ENCODE results near the gene ISG20.

GRCh38 chr15:88621789-88622604 lies 16.8 kb upstream of the ISG20 start:
- TF ChIP-seq, protein P1, sequence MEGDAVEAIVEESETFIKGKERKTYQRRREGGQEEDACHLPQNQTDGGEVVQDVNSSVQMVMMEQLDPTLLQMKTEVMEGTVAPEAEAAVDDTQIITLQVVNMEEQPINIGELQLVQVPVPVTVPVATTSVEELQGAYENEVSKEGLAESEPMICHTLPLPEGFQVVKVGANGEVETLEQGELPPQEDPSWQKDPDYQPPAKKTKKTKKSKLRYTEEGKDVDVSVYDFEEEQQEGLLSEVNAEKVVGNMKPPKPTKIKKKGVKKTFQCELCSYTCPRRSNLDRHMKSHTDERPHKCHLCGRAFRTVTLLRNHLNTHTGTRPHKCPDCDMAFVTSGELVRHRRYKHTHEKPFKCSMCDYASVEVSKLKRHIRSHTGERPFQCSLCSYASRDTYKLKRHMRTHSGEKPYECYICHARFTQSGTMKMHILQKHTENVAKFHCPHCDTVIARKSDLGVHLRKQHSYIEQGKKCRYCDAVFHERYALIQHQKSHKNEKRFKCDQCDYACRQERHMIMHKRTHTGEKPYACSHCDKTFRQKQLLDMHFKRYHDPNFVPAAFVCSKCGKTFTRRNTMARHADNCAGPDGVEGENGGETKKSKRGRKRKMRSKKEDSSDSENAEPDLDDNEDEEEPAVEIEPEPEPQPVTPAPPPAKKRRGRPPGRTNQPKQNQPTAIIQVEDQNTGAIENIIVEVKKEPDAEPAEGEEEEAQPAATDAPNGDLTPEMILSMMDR (IDR thresholded peaks at IDR 0.05) = no peak
- no peak for TF ChIP-seq POLR2A (IDR thresholded peaks at IDR 0.05)

All from uterus (tissue), 2 donors.